ENCODE results near the gene KIF19.

Gene KIF19

GRCh38 chr17:74362810-74363498 is 36.9 kb downstream of the KIF19 start:
- no peak for DNase-seq (ENCODE audit: low read depth)

- DNase-seq (ENCODE audit: low read depth), result no peak
These were observed 41.2 kb downstream of the KIF19 start, which contains the start of gene GPR142 for GRCh38 chr17:74367206-74367605. GPR142 (plus strand) TSS chr17:74367506; CDS start chr17:74369541, 2,035 bp downstream.

- DNase-seq (ENCODE audit: low read depth), result peak; percentile 40
These were observed 42.5 kb downstream of the KIF19 start for GRCh38 chr17:74368341-74369081.

- DNase-seq (ENCODE audit: low read depth), result no peak
These were observed 43.2 kb downstream of the KIF19 start for GRCh38 chr17:74369221-74369620.

GRCh38 chr17:74369665-74370490 is 43.9 kb downstream of the KIF19 start:
- no peak for DNase-seq (ENCODE audit: low read depth)

- DNase-seq (ENCODE audit: low read depth), result no peak
These were observed 45.7 kb downstream of the KIF19 start for GRCh38 chr17:74371653-74372147.

- DNase-seq (ENCODE audit: low read depth), result no peak
These were observed 46.4 kb downstream of the KIF19 start for GRCh38 chr17:74372426-74372825.

GRCh38 chr17:74373838-74374606 is 48.0 kb downstream of the KIF19 start:
- DNase-seq (ENCODE audit: low read depth), result no peak

- no peak for DNase-seq (ENCODE audit: low read depth)
These were observed 48.8 kb downstream of the KIF19 start for GRCh38 chr17:74374858-74375257.

- peak; percentile 72 for DNase-seq (ENCODE audit: low read depth)
These were observed 53.6 kb downstream of the KIF19 start for GRCh38 chr17:74379495-74380085.

GRCh38 chr17:74380086-74380958 is 54.3 kb downstream of the KIF19 start:
- DNase-seq (ENCODE audit: low read depth), result no peak

- no peak for DNase-seq (ENCODE audit: low read depth)
These were observed 55.2 kb downstream of the KIF19 start for GRCh38 chr17:74380959-74381808.

GRCh38 chr17:74383141-74383540 is 57.1 kb downstream of the KIF19 start:
- no peak for DNase-seq (ENCODE audit: low read depth)

- DNase-seq (ENCODE audit: low read depth), result no peak
These were observed 59.2 kb downstream of the KIF19 start for GRCh38 chr17:74385201-74385600.

- DNase-seq (ENCODE audit: low read depth), result no peak
These were observed 60.4 kb downstream of the KIF19 start for GRCh38 chr17:74386386-74386785.

GRCh38 chr17:74387365-74388218 is 61.6 kb downstream of the KIF19 start:
- DNase-seq (ENCODE audit: low read depth), result no peak

- DNase-seq (ENCODE audit: low read depth), result no peak
These were observed 63.2 kb downstream of the KIF19 start for GRCh38 chr17:74389084-74389753.
